K562 (cell line): ENCODE measurements around the gene KCP. TPM values are rescaled to one million over a fixed set of nuclear protein-coding genes. Genes with fewer than 3 reads are reported as not detected.

Experiments
- BDP1 ChIP-seq: IDR thresholded peaks from 3 replicates; pipeline ENCODE4 v1.6.1; 2011; ENCODE audit not compliant: insufficient read length, insufficient read depth
- BHLHE40 ChIP-seq: IDR thresholded peaks from 2 replicates; pipeline ENCODE4 v1.6.1; 2011; ENCODE audit warnings: low read length, improper control_type of control experiment
- CCNT2 ChIP-seq: IDR thresholded peaks from 2 replicates; pipeline ENCODE4 v1.6.1; 2011; ENCODE audit warnings: borderline replicate concordance, low read depth, mild to moderate bottlenecking, moderate library complexity, mixed read lengths, low read length; ENCODE audit not compliant: insufficient read length; ENCODE audit errors: extremely low read depth
- E2F8 ChIP-seq: fragments of 450-650 bp; IDR thresholded peaks from 2 replicates; pipeline ENCODE4 v1.7.1; 2018; ENCODE audit warnings: mild to moderate bottlenecking, low read depth; ENCODE audit not compliant: partially characterized antibody
- ELK1 ChIP-seq: sonication (generic); formaldehyde crosslinking; IDR thresholded peaks from 2 replicates; pipeline ENCODE4 v1.8.1; 2022; ENCODE audit warnings: missing genetic modification reagents
- ESRRA ChIP-seq: fragments of 450-650 bp; IDR thresholded peaks from 2 replicates; pipeline ENCODE4 v1.6.1; 2014; ENCODE audit warnings: low read depth, mild to moderate bottlenecking, moderate library complexity, borderline replicate concordance
- FOXP1 ChIP-seq: sonication (generic); formaldehyde crosslinking; IDR thresholded peaks from 2 replicates; pipeline ENCODE4 v1.8.0; 2022; ENCODE audit warnings: mild to moderate bottlenecking, missing genetic modification reagents
- GTF2E2 ChIP-seq: fragments of 200-800 bp; sonication (Bioruptor generic); IDR thresholded peaks from 2 replicates; pipeline ENCODE4 v1.6.1; 2016; ENCODE audit warnings: missing genetic modification characterization, missing compliant biosample characterization
- MECOM ChIP-seq: fragments of 250-450 bp; sonication (Bioruptor Pico); IDR thresholded peaks from 2 replicates; pipeline ENCODE4 v1.8.0; 2022; ENCODE audit warnings: inconsistent platforms
- NCOA2 ChIP-seq, 2 experiments: fragments of 450-650 bp; IDR thresholded peaks; 2 replicates each; pipeline ENCODE4 v1.6.1; 2018; ENCODE audit warnings: mild to moderate bottlenecking in 2 of 2, moderate library complexity in 1 of 2; ENCODE audit not compliant: partially characterized antibody in 2 of 2
- NONO ChIP-seq, 2 experiments: fragments of 200-400 bp in 1 of 2; fragments of 450-650 bp in 1 of 2; formaldehyde crosslinking in 1 of 2; IDR thresholded peaks; 2 replicates each; pipeline ENCODE4 v1.6.1; 2017; ENCODE audit warnings: low read depth in 2 of 2, mild to moderate bottlenecking in 2 of 2, moderate library complexity in 2 of 2, low read length in 1 of 2
- NR2C1 ChIP-seq, 2 experiments: fragments of 450-650 bp; IDR thresholded peaks; 2 replicates each; pipeline ENCODE4 v1.6.1; 2017; ENCODE audit warnings: mild to moderate bottlenecking in 2 of 2, antibody characterized with exemption in 1 of 2, inconsistent platforms in 1 of 2, missing compliant biosample characterization in 1 of 2, missing genetic modification characterization in 1 of 2
- NR2C2 ChIP-seq, 2 experiments: fragments of 200-800 bp in 1 of 2; sonication (Bioruptor generic) in 1 of 2; sonication (generic) in 1 of 2; formaldehyde crosslinking in 1 of 2; IDR thresholded peaks; 2 replicates each; pipeline versions ENCODE4 v1.6.1 to v1.8.0; 2016 to 2022; ENCODE audit warnings: mild to moderate bottlenecking in 1 of 2, missing compliant biosample characterization in 1 of 2, missing genetic modification characterization in 1 of 2, missing genetic modification reagents in 1 of 2
- PATZ1 ChIP-seq: fragments of 250-450 bp; sonication (Bioruptor Pico); IDR thresholded peaks from 2 replicates; pipeline ENCODE4 v1.5.0; 2020; ENCODE audit warnings: mild to moderate bottlenecking, borderline replicate concordance
- RBM22 ChIP-seq: fragments of 200-400 bp; formaldehyde crosslinking; IDR thresholded peaks from 2 replicates; pipeline ENCODE4 v1.6.1; 2018; ENCODE audit warnings: low read length, low read depth; ENCODE audit not compliant: poor library complexity, severe bottlenecking
- SETDB1 ChIP-seq: IDR thresholded peaks from one replicate; pipeline ENCODE4 v1.6.1; 2012; ENCODE audit warnings: low read length, control low read depth, inconsistent platforms
- WHSC1 ChIP-seq: IDR thresholded peaks from one replicate; pipeline ENCODE4 v1.6.1; 2012; ENCODE audit warnings: low read length, control low read depth, inconsistent platforms
- ZNF589 ChIP-seq: fragments of 200-800 bp; sonication (Bioruptor generic); IDR thresholded peaks from 2 replicates; pipeline ENCODE4 v1.6.1; 2016; ENCODE audit warnings: low read depth, missing genetic modification characterization, missing compliant biosample characterization
- polyA plus RNA-seq, 8 experiments: library from polyadenylated mRNA; depleted of rRNA in 4 of 8; stranded (reverse) in 5 of 8; unstranded in 3 of 8; fragments of >200 nt; fragmentation: Nextera tagmentation in 2 of 8; fragmentation: Illumina TruSeq in 1 of 8; extraction: Ambion mirVana in 2 of 8; extraction: Trizol in 1 of 8; gene quantifications; 2 replicates each; pipeline versions ENCODE4 v1.2.1 to v1.2.3, GENCODE V29; 2011 to 2014; ENCODE audit warnings: inconsistent platforms in 1 of 8, missing spikeins in 1 of 8
- total RNA-seq, 7 experiments: library from RNA; depleted of rRNA in 6 of 7; stranded (reverse); fragments of >200 nt in 6 of 7; fragmentation: Illumina TruSeq in 2 of 7; extraction: Trizol in 2 of 7; gene quantifications; 2 replicates each; pipeline versions ENCODE4 v1.2.1 to v1.2.3, GENCODE V29; 2011 to 2021; ENCODE audit warnings: low replicate concordance in 1 of 7

The KCP gene
- total and polyA plus RNA-seq, 9 of the 15 experiments (the other 6 are each of a cell fraction or from before 2014, with no cell fraction given): 0.06 to 0.17 (median 0.12) TPM; not detected in 3

- TF ChIP-seq E2F8 (no peak), GTF2E2 (tag) (no peak), NONO (IDR thresholded peaks at IDR 0.05; ENCODE audit: low read depth in 2 of 2, low read length in 1 of 2) (no peak), ESRRA (no peak), ELK1 (CRISPR knock-in tag) (no peak), PATZ1 (CRISPR knock-in tag) (no peak), BHLHE40 (peak; percentile 24; the same call in 1 of the 2 replicates), NR2C2 (CRISPR knock-in tag; IDR thresholded peaks at IDR 0.05) (no peak), NR2C2 (tag; IDR thresholded peaks at IDR 0.05) (no peak), SETDB1 (no peak), NCOA2 (IDR thresholded peaks at IDR 0.05; ENCODE audit: partially characterized antibody in 2 of 2) (no peak), WHSC1 (no peak), BDP1 (no peak), MECOM (CRISPR knock-in tag) (no peak), CCNT2 (peak; percentile 16), NR2C1 (IDR thresholded peaks at IDR 0.05) (peak; percentile 22; the same call in 1 of the 2 replicates), NR2C1 (tag; IDR thresholded peaks at IDR 0.05) (no peak), ZNF589 (CRISPR knock-in tag) (no peak), RBM22 (peak; percentile 41), FOXP1 (CRISPR knock-in tag) (0 out of 2 replicates have a peak, but pooled peaks have one; percentile 18)
Observed at GRCh38 chr7:128841921-128842673, 68.4 kb downstream of the KCP start (continued).
